ENCODE results near the gene GPR146. TPM values are rescaled to one million over a fixed set of nuclear protein-coding genes. Genes with fewer than 3 reads are reported as not detected.

Gene GPR146
- total RNA-seq, 1 donor from 2014 or later = 3.1 TPM

GRCh38 chr7:1096156-1097119 lies 52.1 kb downstream of the GPR146 start:
- no peak overlapping the region for H3K27ac Mint-ChIP-seq (ENCODE audit: unreplicated experiment)
- peaks cover 15% of the 10 kb centered on the region for H3K36me3 Mint-ChIP-seq (ENCODE audit: unreplicated experiment)
- H3K27me3 Mint-ChIP-seq (ENCODE audit: unreplicated experiment) = peaks cover 6% of the 10 kb centered on the region
- no peak overlapping the region for H3K4me3 Mint-ChIP-seq (ENCODE audit: unreplicated experiment)
- DNase-seq = no peak
- peaks cover 22% of the 10 kb centered on the region for H3K4me1 Mint-ChIP-seq (ENCODE audit: low read depth, unreplicated experiment)
- peaks cover 14% of the 10 kb centered on the region for H3K9me3 Mint-ChIP-seq (ENCODE audit: unreplicated experiment)
- no peak for TF ChIP-seq CTCF (IDR thresholded peaks at IDR 0.05; ENCODE audit: partially characterized antibody, unreplicated experiment)

DNA sequence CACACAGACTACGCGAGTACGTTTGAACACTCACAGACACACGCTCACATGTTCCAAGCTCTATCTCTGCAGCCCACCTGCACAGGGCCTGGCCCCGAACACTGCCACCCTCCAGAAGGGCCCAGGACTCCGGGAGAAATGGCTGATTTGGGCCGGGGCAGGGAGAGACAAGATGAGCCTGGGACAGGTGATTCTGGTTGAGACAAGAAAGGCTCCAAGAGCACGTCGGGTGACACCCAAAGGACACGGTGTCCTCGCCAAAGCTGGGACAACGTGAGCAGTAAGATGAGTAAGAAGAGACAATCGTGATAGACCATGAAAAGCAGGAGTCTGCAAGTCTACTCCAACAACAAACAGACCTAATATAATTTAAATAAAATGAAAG lies 52.8 kb downstream of the GPR146 start:
- H3K4me1 Mint-ChIP-seq (ENCODE audit: low read depth, unreplicated experiment) = peaks cover 24% of the 10 kb centered on the region
- H3K36me3 Mint-ChIP-seq (ENCODE audit: unreplicated experiment) = peaks cover 15% of the 10 kb centered on the region

DNA sequence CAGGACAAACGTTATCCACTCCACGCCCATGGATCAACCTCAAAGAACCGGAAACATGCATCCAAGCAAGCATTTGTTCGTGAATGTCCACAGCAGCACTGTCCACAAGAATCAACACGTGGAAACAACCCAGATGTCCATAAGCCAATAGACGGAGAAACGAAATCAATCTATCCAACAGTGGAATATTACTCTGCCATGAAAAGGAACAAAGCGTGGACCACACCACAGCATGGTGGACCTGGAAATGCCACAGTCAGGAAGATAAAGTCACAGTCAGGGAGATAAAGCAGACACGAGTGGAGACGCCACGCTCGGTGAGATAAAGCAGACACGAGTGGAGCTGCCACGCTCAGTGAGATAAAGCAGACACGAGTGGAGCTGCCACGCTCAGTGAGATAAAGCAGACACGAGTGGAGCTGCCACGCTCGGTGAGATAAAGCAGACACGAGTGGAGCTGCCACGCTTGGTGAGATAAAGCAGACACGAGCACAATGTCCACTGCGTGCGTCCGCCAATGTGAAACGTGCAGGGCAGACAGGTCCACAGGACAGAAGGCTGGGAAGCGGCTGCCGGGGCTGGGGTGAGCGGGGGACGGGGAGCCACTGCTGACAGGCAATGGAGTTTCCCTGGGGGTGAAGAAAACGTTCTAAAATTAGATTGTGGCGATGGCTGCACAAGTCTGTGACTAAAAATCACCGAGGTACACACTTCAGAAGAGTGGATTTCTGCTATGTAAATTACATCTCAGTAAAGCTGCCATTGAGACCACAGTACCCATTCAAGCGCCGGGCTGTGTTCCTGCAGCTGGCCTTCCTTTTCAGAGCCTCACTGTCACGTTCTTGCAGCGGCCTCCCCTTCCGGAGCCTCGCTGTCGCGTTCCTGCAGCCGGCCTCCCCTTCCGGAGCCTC lies 54.2 kb downstream of the GPR146 start:
- H3K4me1 Mint-ChIP-seq (ENCODE audit: low read depth, unreplicated experiment) = peaks cover 25% of the 10 kb centered on the region
- H3K27ac Mint-ChIP-seq (ENCODE audit: unreplicated experiment) = no peak overlapping the region
- H3K9me3 Mint-ChIP-seq (ENCODE audit: unreplicated experiment) = peaks cover 11% of the 10 kb centered on the region

More for the DNA sequence above, 52.8 kb downstream of the GPR146 start:
- Mint-ChIP-seq H3K27me3 (ENCODE audit: unreplicated experiment) (peaks cover 4% of the 10 kb centered on the region), H3K9me3 (ENCODE audit: unreplicated experiment) (peaks cover 11% of the 10 kb centered on the region), H3K4me3 (ENCODE audit: unreplicated experiment) (no peak overlapping the region), H3K27ac (ENCODE audit: unreplicated experiment) (no peak overlapping the region)
- no peak for TF ChIP-seq CTCF (IDR thresholded peaks at IDR 0.05; ENCODE audit: partially characterized antibody, unreplicated experiment)
- no peak for DNase-seq

DNA sequence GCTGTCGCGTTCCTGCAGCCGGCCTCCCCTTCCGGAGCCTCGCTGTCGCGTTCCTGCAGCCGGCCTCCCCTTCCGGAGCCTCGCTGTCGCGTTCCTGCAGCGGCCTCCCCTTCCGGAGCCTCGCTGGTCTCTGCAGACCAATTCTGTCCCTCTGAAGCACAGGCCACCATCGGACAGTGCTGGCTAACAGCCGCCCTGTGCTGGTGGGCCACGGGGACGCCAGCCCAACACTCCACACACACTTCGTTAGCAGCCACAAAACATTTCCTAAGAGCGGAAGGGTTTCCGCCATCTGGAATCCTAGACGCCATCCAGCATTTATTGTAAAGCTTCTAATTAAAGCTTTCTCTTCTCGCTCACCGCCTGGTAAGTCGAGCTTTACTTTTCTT lies 54.8 kb downstream of the GPR146 start:
- DNase-seq = no peak
- TF ChIP-seq CTCF (IDR thresholded peaks at IDR 0.05; ENCODE audit: partially characterized antibody, unreplicated experiment) = no peak
- peaks cover 15% of the 10 kb centered on the region for H3K36me3 Mint-ChIP-seq (ENCODE audit: unreplicated experiment)
- peak overlapping the region; percentile 30 for H3K4me3 Mint-ChIP-seq (ENCODE audit: unreplicated experiment)
- H3K27me3 Mint-ChIP-seq (ENCODE audit: unreplicated experiment) = peaks cover 4% of the 10 kb centered on the region
- H3K27ac Mint-ChIP-seq (ENCODE audit: unreplicated experiment) = peak overlapping the region; percentile 92
- peaks cover 25% of the 10 kb centered on the region for H3K4me1 Mint-ChIP-seq (ENCODE audit: low read depth, unreplicated experiment)
- H3K9me3 Mint-ChIP-seq (ENCODE audit: unreplicated experiment) = peaks cover 11% of the 10 kb centered on the region

More for the DNA sequence above, 54.2 kb downstream of the GPR146 start:
- no peak for DNase-seq
- peaks cover 4% of the 10 kb centered on the region for H3K27me3 Mint-ChIP-seq (ENCODE audit: unreplicated experiment)
- no peak for TF ChIP-seq CTCF (IDR thresholded peaks at IDR 0.05; ENCODE audit: partially characterized antibody, unreplicated experiment)
- peaks cover 15% of the 10 kb centered on the region for H3K36me3 Mint-ChIP-seq (ENCODE audit: unreplicated experiment)
- no peak overlapping the region for H3K4me3 Mint-ChIP-seq (ENCODE audit: unreplicated experiment)

All from glutamatergic neuron (in vitro differentiated cells).